Activated CD4-positive, alpha-beta T cell treated with anti-CD3 and anti-CD28 coated beads, Interleukin-2, Interleukin-4, amounts not matched to agents 100 ng/mL and 50 ng/mL, durations not matched to agents 16 hours and 8 hours (primary cell): Measurements from ENCODE around the gene LAMA5.

Experiments used
- DNase-seq: peaks from one replicate; pipeline ENCODE4 v3.0.0-alpha.2; 2020; ENCODE audit warnings: low spot score

Gene LAMA5

DNA sequence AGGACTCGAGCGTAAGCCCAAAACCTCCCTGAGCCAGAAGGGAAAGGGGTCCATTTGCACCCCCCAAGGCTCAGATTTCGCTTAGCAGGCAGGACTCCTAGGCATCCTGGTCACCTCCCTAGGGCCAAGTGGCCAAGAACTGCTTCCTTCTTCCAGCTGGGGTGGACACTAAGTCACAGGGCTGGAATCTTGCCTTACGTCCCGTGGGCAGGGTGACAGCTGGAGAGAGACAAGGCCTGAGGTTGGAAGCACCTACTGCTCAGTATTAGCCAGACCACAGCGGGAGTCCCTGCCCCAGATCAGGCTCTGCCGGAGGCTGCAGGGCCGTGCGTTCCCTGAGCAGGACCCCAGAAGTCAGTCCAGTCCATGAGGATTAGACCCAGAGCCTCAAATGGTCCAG, 19.7 kb downstream of the LAMA5 start:
- no peak for DNase-seq

DNA sequence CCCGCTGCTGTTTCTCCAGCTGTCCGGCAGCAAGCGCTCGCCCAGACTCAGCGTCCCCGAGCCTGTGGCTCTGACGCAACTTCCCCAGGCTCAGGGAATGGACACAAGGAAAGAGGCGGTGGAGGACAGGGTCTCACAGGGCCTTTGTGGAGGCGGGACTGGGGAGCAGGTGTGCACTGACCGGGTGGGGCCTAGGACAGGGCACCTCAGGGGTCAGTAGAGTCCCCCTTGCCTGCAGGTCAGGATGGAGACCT, 20.0 kb downstream of the LAMA5 start:
- no peak for DNase-seq

DNA sequence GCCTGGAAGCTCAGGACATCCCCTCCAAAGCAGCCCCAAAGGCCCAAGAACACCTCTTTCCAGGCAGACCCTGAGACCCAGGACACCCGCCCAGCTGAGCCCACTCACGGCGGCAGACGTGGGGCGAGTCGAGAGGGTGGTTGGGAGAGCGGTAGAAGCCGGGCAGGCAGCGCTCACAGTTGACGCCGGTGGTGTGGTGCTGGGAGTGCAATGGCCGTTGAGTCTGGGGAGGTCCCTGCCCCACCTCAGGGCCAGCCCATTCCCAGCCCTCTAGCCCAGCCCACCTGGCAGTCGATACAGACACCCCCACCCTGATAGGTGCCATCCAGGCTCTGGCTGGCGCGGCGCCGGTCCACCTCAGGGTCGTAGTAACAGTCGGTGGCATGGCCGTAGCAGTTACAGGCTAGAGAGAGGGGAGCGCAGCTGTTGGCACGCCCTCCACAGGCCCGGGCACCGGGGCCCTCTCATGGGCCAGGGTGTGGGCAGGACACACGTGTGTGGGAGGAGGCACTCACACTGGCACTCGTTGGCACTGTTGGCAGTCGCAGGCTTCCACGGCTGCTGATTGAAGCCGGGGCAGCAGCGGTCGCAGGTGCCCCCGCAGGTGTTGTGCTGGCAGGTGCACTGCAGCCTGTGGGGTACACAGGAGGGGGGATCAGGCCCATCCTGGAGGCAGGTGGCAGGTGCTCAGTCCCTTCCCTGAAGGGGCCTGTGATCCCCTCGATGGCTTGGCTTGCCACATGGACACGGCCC, 20.5 kb downstream of the LAMA5 start:
- no peak for DNase-seq

DNA sequence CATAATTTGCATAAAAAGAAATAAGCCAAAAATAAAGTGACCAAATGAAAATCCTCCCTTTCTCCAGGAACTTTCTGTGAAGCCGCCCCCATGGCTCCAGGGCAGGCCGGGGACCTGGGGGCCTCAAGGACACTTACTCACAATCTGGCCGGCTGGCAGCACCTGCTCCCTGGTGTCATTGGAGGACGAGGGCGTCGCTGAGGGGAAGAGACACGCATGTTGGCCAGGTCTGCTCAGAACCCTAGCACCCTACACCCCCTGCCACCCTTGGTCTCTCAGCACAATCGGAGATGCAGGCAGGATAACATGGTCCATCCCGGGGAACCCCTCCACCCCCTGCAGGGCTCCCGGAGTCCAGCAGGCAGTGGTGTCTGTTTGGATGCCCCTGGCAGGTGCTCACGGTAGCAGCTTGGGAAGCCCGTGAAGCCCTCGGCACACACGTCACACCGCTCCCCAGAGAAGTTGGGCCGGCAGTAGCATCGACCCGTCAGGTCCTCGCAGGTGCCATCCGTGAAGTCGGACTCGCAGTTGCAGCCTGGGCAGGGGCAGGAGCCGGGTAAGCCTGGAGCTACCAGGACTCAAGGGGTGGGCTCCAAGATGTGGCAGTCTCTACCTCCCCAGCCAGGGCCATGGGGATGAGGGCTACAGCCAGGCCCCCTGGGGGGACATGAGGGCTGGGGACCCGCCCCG, 21.3 kb downstream of the LAMA5 start:
- DNase-seq = no peak

DNA sequence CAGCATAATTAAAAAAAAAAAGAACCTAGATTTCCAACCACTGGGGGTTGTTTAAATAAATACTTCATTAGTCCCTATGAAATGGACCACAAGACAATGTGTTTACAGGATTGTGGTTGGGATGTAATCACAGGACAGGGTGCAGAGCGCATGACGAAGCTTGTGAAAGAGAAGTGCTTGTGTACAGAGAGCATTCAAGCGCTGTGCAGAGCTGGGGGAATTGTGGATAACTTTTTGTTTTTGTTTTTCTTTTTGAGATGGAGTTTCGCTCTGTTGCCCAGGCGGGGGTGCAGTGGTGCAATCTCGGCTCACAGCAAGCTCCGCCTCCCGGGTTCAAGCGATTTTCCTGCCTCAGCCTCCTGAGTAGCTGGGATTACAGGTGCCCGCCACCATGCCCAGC, 22.3 kb downstream of the LAMA5 start:
- DNase-seq = no peak

DNA sequence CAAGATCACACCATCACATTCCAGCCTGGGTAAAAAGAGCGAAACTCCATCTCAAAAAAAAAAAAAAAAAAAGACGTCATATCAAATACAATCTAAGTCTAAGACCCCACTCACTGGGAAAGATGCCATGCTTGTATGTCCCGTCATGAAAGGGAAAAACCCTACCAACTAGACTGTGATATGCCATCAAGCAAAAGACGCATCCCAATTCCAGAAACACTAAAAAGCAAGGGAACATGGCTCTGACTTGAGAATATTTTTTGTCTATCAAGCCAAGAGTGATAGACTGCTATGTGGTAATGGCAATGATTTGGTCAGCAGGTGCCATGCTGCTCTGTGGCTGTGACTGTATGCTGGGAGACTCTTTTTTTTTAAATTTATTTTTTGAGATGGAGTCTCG, 23.0 kb downstream of the LAMA5 start:
- no peak for DNase-seq

DNA sequence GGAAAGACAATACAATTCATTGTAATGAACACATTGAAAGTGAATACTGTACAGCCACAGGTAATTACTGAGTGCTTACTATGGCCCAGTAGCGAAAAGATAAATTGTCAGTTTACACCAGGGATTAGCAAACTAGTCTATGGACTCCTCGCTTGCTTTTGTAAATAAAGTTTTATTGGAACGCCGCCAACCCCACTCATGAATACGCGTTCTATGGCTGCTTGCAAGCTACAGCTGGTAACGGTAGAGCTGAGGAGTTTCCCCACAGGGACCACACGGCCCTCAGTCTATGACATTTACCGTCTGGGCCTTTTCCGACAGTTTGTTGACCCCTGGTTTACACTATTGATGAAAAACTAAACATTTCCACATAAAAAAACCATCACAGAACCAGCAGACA, 24.2 kb downstream of the LAMA5 start:
- no peak for DNase-seq

DNA sequence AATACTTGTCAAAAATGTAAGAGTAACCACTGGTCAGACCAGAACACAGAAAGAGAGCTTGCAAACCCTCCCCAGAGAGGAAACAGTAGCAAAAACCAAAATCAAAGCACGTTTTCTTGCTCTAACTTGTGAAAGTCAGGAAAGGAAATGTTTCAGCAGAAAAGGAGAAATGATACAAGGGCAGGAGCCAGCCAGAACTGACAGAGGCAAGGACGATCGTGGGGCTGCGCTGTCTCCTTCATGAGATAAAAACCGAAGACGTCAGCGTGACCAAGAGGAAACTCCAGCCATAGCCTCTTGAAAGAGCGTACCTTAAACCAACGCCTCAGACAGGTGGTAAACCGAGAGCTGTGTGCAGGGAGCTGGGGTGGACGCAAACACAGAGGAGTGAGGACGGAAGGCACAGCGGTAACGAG, 27.5 kb downstream of the LAMA5 start:
- no peak for DNase-seq

DNA sequence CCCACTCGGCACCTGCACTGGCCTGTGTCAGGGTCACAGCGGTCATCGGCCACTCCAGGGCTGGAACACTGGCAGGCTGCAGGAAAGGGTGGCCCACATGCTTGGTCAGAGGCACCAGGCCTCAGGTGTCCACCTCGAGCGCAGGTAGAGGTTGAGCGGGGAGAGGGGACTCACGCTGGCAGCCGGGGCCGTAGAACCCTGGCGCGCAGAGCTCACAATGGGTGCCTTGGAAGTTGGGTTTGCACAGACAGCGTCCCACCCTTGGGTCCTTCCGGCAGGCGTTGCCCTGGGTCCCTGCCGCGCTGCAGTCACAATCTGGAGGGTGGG, 28.9 kb downstream of the LAMA5 start:
- no peak for DNase-seq

DNA sequence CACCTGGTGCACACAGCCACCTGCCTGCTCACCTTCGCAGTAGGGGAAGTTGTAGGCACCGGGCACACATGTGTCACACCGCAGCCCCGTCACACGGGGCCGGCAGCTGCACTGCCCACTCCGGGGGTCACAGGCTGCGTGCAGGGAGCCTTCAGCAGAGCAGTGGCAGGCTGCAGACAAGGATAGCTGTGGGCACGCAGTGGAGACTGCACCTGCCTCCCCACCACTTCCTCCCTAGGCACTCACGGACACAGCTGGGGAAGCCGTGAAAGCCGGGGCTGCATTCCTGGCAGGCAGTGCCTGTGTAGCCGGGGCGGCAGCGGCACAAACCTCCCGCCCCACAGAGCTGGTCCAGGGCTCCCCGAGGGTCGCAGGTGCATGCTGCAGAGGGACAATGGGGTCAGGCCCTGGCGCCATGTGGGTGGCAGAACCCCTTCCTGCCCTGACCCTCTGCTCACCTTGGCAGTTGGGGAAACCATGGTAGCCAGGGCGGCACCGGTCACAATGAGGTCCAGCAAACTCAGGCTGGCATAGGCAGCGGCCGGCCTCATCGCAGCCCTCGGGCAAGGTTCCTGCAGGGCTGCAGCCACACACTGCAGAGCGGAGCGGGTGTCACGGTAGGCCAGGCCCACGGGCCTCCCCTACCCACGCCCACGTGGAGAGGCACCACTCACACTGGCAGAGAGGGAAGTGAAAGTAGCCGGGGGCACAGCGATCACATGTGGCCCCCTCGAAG, 29.4 kb downstream of the LAMA5 start:
- no peak for DNase-seq

DNA sequence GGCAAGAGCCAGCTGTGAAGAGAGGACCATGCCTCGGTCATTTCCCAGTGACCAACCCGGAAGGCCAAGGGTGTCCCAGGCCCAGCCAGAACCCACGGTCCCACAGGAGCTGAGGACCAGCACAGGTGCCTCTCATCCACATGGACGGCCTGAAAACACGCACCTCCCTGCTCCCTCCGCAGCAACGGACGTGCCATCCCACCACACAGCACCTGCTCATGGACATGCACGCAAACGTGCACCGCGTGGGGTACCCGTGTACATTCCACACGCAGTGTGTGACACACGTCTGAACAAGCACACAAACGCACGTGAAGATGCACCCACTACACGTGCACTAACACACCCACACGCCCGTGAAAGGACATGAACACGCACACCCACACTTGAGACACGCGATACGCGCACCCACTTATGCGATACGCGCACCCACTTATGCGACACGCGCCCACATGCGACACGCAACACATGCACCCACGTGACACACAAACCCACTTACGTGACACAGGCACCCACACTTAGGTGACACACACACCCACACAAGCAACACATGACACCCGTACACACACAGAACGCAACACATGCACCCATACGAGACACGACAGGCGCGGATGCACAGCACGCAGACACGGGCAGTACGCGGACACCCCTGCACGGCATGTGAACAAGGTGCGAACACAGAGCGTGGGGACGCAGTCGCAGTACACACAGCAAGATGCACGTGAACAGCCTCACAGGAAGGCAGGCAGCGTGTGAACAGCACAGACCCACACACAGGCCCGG, 30.1 kb downstream of the LAMA5 start:
- no peak for DNase-seq

DNA sequence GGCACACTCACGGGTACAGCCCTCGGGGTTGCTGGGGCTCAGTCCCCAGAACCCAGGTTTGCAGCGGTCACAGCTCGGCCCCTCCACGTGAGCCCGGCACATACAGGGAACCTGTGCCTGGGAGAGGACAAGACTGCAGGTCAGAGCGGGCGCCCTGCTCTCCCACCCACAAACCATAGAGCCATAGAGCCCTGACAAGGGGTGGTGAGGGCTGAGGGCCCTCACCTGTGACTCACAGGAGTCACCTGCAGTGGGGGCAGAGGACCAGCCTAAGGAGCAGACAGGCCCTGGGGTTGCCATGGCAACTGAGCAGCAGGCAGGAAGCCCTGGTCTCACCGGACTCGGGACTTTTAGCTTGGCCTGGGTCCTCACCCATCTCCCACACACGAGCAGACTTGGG, 30.8 kb downstream of the LAMA5 start:
- no peak for DNase-seq

DNA sequence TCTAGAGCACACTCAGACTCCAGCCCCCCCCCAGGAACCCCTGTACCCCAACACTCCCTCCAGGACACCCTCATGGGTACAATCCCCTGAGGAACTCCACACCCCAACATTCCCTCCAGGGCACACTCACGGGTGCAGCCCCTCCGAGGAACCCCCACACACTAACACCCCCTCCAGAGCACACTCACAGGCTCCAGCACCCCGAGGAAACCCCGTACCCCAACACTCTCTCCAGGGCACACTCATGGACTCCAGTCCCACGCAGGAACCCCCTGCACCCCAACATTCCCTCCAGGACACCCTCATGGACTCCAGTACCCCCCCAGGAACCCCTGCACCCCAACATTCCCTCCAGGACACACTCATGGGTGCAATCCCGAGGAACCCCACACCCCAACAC, 31.6 kb downstream of the LAMA5 start:
- DNase-seq = no peak

DNA sequence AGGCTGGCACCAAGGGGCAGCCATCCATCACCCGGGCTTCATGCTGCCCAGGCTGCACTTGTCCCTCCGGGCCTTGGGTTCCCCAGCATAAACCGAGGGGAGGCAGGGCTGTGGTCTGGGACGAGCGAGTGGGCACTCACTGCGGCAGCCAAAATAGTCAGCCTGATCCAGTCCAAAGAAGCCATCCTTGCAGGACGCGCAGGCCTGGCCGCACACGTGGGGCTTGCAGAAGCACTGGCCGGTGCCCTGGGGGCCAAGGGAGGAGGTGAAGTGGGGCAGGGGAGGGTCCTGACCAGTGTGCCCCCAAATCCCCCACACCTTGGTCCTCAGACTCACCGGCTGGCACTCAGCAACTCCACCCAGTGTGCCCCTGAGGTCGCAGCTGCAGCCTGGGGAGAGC, 32.2 kb downstream of the LAMA5 start:
- no peak for DNase-seq

DNA sequence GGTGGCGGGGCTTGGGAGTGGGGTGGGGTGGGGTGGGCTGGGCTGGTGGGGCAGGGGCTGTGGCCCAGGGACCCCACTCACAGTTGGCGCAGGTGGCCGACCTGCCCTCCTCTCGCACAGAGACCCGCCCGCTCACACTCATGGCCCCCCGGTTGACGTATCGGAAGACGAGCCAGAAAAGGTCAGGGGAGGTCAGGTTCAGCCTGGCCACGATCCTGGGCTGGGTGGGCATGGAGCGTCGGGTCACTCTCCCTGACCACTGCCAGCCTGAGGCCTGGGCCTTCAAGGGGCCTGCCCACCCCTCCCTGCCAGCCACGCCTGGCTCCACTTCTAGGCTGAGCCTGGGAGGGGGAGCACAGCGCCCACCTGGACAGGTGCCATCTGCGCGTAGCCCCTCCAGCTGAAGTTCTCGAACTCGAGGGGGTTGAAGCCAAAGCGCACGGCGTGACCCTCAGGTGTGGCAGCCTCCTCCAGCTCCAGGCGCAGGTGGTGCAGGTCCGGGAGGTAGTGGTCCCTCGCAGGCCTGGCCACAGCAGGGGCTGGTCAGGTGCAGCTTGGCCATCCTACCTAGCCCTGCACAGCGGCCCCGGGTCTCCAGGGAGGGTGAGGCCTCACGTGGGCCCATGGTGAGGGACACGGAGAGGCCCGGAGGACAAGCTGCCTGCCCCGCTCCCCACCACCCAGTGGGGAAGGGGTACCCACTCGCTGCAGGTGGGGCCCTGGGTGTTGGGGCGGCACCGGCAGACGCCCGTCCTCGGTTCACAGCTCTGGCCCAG, 33.1 kb downstream of the LAMA5 start:
- no peak for DNase-seq

DNA sequence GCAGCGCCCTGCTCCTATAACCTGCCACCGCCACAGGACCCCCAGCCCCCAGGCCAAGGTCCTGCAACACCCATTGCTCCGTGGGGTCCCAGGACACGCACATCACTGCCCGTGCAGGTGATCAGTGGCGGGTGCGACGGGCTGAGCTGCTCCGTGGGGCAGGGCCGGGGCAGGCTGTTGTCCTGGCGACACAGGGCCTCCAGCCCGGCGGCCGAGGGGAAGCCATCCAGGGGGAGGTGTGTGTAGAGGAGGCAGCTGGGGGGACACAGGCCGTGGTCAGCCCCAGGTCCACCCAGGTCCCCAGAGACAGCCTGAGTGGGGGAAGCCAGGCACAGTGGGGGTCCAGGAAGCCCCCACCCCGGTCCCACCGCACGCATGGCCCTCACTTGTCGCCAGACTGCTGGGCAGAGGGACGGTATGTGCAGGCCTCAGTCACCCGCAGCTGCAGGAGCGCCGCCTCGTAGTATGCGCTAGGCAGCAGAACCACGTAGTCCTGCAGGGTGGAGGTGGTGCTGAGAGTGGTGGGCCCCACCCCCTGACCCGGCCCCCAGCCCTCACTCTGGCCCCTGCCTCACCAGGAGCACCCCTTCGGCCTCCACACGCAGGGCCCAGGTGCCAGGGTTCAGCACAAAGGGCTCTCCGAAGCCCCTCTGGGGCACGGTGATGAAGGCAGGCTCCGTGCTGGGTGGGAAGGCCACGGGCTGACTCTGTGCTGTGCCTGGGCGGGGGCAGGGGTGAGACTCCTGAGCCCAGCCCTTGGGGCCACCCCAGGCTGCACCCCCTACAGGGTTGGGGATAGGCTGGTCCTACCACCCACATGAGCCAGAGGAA, 33.9 kb downstream of the LAMA5 start:
- DNase-seq = no peak

DNA sequence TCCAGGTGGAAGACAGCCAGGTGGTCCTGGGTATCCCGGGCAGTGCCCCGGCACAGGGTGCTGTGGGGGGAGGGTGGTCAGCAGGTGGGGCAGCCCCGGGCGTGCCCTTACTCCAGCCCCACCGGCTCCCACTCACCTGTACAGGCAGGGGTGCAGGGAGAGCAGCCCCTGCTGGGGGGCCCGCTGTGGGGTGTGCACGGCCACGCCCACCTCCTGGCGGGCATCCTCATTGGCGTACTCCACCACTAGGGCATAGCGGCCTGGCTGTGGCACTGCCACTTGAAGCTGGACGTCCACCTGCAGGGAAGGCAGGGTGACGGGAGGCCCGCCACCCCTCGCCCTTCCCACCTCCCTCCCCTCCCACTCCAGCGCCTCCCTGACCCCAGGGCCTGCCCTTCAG, 34.7 kb downstream of the LAMA5 start:
- DNase-seq = no peak

DNA sequence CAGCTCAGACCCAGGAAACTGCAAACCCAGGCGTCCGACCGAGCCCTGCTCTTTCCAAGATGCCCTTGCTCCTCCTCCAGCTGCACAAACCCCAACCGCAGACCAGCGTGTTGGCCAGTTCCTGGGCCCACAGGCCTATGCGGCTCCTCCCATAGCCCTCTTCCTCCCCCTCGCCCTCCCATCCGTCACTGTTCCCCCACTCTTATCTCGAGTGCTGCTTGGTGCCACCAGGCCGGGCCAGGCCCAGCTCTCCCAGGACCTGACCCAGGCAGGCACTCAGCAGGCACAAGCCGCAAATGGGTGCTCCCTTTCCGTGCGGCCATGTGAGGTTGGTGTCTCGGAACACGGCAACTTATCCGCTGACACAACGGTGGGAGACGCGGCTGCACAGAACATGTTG, 35.8 kb downstream of the LAMA5 start:
- no peak for DNase-seq

DNA sequence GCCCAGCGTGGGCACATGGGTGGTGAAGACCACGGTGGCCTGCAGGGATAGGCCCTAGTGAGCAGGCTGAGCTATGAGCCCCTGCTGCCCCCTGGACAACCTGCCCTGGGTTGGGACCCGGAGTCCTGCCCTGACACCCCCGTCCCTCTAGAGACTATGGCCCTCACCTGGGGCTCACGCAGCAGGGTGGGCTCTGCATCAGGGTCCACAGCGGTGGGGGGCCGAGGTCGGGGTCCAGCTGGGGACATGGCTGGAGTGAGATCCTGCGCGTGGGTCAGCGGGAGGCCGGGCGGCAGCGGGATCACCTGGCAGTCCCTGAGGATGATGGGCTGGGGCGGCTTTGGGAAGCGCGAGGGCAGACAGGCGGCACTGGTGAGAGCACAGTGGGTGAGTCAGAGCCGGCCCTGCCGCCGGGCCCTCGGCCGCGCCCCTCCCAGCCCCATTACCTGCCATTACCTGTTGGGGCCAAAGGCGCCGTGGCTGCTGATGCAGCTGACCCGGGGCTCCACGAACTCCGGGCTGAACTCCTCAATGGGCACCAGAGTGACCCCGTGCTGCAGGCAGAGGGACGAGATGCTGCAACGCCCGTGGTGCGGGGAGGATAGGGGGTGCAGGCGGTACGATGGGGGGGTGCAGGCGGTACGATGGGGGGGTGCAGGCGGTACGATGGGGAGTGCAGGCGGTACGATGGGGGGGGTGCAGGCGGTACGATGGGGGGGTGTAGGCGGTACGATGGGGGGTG, 36.4 kb downstream of the LAMA5 start:
- DNase-seq = no peak
